GM18517 (cell line): ENCODE data around the gene MRPL53.
"Not testable (repeated sequence)": the region's sequence is repeated elsewhere in the genome, so short reads cannot be mapped to it uniquely, and the experiment has no call there.

Source experiments
- ATAC-seq: cut with Tn5 transposase; IDR thresholded peaks from one replicate; pipeline ENCODE4 v1.9.1; 2021; ENCODE audit warnings: mild to moderate bottlenecking, moderate library complexity; ENCODE audit not compliant: unreplicated experiment

Gene MRPL53

DNA sequence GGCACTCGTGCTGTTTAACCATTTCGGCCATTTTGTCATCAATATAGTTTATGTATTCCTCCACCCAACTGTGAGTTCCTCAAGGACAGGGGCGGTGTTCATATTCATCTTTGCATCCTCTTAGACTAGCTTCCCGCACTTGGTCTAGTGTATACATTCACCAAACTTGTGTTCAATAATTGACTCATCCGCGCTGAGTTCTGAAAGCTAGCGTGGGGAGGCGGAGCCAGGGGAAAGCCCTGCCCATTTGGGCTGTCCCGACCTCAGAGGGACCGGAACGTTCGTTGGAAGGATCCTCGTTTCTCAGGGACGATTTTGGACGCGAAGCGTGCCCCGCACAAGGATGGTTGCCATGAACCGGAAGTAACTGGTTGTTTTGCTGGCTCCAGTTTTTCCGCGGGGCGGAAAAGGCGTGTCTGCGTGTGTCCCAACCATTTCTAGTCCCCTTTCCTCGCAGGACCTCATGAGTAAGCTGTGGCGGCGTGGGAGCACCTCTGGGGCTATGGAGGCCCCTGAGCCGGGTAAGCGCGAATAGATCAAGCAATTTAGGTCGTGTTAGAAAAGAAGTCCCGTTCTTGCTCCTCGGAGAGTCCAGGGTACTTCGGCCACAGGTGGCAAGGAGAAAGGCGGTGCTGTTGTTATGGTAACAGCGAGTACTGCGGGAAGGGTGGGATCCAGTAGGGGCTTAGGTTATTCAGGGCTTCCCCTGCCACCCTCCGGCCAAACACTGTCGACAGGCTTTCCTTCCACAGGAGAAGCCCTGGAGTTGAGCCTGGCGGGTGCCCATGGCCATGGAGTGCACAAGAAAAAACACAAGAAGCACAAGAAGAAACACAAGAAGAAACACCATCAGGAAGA is 17.6 kb downstream of the MRPL53 start, which contains the start of gene INO80B:
Gene INO80B (plus strand): TSS at position 434 of the 858 bp plus-strand sequence. CDS start 30 bp downstream, at position 464.
- ATAC-seq, result peak; percentile 46

DNA sequence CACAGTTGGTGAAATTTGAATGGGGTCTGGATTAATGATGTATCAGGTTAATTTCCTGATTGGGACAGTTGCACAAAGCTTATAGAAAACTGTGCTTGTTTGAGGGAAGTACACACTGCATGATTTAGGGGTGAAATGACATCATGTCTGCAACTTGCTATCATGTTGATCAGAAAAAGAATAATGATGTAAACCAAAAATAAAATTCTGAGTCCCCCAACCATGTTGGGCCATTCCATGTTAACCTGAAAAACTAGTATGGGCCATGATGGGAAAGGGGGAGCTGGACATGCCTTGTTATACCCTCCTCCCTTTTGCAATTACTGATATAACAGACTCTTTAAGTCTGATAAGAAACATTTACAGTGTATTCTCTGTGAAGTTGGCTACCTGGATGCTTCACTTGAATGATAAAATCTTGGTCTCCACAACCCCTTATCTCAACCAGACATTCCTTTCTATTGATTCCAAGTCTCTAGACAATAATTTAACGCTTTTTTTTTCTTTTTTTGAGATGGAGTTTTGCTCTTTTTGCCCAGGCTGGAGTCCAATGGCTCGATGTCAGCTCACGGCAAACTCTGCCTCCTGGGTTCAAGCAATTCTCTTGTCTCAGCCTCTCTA is 21.8 kb downstream of the MRPL53 start:
- ATAC-seq, result no peak

DNA sequence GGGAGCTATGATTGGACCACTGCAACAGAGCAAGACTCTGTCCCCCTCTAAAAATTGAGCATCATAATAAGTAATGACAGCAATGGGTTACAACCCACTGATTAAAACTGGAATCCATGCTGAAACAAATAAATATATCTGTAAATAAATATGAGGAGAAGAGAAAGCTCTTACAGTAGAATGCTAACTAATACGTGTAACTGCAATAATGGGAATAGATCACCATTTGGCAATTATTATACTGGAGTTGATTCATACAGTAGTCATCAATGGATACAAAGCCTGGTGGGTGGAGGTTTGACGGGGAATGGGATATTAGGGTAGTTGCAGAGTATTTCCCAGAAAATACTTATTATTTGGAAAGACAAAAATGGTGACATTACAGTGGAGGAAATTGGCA is 23.7 kb downstream of the MRPL53 start:
- no peak for ATAC-seq

DNA sequence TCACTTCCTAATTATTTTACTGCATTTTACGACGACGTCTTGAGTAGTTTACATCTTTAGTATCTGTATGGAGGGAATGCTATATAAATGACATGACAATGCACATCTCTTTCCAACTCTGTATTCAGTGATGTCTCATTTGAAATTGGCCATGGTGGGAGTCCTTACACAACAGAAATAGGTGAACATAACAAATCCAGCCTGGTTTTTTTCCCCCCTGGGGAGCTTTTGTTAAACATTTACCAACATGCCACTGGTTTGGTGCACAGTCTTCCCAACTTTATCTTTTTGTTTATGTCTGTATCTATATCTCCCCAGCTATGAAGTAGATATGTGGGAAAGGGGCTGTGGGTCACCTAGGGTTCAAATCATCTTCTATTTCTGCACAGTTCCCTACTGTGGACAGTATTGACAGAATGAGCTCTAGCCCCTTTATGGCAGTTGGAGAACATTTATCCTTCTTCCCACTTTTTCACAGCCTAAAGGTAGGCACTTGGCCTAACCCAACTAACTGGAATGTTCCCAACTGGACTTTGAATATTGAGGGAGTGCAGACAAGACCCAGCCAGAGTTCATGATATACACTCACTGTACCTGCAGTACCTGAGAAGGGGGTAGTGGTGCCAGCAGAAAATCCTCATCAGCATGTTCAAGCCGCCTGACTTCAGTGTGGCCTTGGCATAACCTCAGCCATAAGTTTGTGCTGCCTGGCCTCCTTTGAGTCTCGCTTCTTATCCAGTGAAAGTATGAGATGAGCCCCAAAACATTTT is 25.1 kb downstream of the MRPL53 start:
- ATAC-seq, result no peak

DNA sequence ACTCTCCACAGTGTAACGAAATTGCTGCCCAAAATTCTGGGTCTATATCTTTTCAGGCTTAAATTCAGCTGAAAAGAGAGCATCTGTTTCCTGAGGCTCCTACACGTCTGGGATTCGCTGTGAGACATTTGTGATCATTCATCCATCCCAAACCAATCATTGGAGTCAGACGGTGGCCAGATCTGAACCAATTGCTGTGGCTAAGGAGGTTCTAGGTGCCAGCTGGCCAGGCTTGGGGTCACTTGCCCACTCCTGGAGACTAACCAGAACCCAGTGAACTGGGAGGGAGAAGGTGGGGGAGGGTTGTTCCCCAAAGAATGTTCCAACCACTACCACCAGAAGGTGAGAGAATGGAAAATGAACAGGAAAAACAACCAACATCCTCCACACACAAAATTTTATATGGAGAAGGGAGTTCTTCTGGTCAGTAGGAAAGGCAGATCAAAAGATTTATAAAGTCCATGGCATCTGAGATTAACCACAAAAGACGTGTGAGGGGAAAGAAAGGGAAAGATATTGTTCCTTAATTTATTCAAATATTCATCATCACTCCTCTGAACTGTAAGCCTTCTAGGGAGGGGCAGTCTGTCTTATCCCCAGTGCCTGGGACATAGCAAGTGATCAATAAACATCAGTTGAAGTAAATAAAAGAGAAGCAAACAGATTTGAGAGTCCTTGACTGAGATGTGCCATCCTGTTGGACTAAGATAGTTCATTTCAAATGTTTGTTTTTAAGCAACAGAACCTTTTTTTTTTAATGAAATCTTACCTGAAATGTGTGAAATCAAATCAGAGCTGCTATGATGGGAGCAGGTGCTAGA is 27.8 kb downstream of the MRPL53 start:
- no peak for ATAC-seq

DNA sequence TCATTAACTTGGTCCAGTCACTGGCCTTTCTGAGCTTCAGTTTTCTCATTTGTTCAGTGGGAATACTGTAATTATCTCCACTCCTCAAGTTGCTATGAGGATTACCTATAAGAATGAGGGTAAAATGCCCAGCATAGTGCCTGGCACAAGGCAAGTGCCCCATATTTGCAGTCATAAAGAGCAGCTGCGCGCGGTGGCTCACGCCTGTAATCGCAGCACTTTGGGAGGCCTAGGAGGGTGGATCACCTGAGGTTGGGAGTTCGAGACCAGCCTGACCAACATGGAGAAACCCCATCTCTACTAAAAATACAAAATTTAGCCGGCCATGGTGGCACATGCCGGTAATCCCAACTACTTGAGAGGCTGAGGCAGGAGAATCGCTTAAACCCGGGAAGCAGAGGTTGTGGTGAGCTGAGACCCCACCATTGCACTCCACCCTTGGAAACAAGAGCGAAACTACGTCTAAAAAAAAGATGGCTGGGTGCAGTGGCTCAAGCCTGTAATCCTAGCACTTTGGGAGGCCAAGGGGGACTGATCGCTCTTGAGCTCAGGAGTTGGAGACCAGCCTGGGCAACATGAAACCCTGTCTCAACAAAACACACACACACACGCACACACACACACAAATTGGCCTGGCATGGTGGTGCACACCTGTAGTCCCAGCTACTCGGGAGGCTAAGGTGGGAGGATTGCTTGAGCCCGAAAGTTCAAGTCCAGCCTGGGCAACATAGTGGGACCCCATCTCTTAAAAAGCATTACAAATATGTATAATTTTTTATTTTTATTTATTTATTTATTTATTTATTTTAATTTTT is 29.8 kb downstream of the MRPL53 start:
- ATAC-seq, result not testable (repeated sequence)

DNA sequence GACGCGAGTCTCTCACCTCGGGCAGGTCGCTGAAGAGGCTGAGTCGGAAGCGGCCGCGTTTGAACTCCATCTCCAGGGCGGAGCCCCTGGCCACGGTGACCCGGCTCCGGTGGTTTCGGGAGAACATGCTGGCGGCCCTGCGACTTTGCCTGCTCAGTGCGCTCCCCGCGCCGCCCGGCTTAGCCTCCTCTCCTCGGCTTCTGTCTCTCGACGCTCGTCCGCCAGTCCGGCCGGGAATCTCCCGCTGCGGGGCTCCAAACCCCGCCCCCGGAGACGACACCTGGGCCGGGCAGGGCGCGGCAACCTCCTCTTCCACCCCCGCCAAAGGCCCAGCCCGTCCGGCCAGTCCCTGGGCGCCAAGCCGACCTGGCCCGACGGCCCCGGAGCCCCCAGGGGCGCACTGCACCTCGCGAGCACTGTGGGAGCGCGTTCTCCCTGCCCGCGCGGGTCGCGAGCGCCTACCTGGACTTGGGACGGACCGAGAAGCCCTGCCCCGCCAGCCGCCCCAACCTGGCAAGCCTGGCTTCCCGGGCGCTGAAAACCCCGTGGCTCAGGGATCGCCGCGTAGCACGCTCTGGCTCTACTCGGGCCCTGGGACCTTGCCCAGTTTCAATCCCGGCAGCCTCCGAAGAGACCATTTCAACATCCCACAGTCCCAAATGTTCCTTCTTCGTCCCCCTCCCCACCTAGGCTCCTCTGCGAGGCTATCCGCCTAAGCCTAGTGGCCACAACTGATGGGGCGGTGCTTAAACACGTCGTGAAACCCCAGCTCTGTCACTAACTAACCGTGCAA is 30.6 kb downstream of the MRPL53 start, which contains the start of gene RTKN:
Gene RTKN (minus strand): TSS at position 248 of the 793 bp plus-strand sequence. CDS start 121 bp downstream, at position 127.
- ATAC-seq, result no peak

- ATAC-seq, result no peak
Observed at GRCh38 chr2:74441170-74441689, 31.2 kb downstream of the MRPL53 start.

- ATAC-seq, result peak; percentile 72
Observed at GRCh38 chr2:74440378-74441169, 31.9 kb downstream of the MRPL53 start.

DNA sequence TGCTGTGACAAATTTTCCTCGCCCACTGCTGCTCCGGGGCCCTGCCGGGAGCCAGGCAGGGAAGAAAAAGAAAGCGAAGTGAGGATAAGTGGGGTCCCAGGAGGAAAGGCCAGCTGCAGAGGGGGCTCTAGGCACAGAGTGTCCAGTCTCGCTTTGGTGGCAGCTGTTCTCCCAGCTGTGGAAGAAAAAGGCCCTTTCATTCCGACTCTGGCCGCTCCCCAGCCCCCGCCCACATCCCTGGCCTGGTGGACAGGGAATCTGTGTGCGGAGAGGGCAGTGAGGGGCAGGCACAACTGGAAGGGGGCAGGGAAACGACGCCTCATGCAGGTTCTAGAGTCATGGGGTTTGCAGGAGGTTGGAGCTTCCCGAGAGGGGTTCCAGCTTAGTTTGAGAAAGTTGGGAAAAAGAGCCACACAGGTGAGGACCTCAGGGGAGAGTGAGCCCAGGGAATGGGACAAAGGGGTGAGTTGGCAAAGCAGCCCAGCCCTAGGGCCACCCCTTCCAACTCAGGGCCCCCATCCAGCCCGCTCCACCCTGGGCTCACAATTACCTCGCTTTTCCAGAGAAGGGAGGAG is 32.6 kb downstream of the MRPL53 start:
- ATAC-seq, result no peak

DNA sequence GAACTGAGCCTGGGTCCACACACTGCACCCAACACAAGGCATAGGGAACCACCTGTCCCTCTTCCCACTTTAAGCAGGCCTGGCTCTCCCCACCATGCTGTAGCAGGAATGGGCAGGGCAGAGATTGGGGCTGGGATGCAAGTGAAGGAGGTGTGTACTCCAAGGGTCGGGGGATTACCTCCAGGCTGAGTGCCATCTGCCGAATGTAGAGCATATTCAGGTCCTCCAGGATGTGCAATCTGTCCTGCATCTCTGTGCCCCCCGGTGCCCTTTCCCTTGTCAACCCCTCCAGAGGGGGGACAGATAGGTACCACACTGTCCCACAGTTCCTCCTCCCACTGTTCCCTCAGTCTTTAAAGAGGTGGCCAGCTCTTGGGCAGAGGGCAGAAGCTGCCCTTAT is 33.1 kb downstream of the MRPL53 start:
- no peak for ATAC-seq

- ATAC-seq, result no peak
Observed at GRCh38 chr2:74438248-74438647, 34.2 kb downstream of the MRPL53 start.

GRCh38 chr2:74436848-74437695 is 35.4 kb downstream of the MRPL53 start:
- no peak for ATAC-seq

DNA sequence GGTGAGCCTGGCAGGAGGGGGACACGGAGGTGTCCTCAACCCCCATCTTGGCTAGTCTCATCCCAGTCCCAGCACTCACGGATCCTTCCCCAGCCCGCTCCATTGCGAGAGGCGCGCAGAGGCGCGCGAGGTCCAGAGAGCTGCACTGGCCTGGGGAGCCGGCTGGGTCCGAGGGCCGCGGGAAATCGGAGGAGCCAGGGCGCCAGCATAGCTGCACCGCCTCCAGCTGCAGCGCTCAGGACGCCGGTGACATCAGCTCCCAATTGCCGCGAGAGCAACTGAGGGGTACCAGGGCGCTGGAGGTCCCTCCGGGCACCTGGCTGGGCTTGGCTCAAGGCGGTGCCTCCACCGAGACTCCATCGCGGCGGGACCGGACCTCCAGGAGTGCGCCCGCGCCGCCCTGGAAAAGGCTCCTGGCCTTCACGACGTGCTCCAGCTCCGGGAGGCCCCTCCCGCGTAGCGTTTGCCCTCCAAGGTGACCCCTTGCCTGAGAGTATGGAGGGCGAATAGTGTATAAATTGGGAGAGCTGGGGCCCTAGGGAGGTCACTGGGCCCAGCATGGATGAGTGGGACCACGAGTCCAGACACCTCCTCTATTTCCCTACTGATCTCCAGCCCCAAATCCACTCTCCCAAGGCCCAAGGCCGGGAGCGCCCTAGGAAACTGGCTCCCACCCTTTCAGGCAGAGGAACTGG is 36.2 kb downstream of the MRPL53 start:
- ATAC-seq, result no peak

DNA sequence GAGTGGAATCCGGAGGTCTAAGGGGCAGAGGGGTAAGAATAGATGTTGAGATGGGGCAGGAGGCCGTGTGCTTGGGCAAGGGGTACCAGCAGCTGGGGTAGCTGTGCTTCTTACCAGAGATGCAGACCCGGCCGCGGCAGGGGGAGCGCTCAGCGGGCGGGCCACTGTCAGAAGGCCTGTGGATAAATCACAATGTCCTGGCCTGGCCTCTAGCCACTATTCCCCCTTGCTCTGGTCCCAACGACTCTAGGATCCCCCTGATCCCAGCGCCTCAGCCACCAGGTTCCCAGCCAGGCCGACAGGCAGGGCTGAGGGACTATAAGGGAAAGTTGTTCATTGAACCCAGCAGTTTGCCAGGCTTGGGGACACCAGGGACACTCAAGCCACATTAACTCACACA is 42.0 kb downstream of the MRPL53 start:
- no peak for ATAC-seq
